HG02759 (cell line): Measurements from ENCODE around the gene CEMP1.

Experiments used
- ATAC-seq: cut with Tn5 transposase; IDR thresholded peaks from one replicate; pipeline ENCODE4 v1.9.1; 2021; ENCODE audit warnings: mild to moderate bottlenecking, moderate library complexity; ENCODE audit not compliant: unreplicated experiment

Gene CEMP1

GRCh38 chr16:2505695-2506094, 25.5 kb downstream of the CEMP1 start:
- no peak for ATAC-seq

GRCh38 chr16:2501946-2502895, 29.0 kb downstream of the CEMP1 start:
- ATAC-seq, result no peak

- ATAC-seq, result no peak
Observed at GRCh38 chr16:2500918-2501750, 30.1 kb downstream of the CEMP1 start.

GRCh38 chr16:2500430-2500917, 30.7 kb downstream of the CEMP1 start:
- no peak for ATAC-seq

GRCh38 chr16:2499890-2500429, 31.2 kb downstream of the CEMP1 start:
- ATAC-seq, result no peak

GRCh38 chr16:2499454-2499853, 31.8 kb downstream of the CEMP1 start:
- ATAC-seq, result no peak

GRCh38 chr16:2498531-2499253, 32.5 kb downstream of the CEMP1 start:
- no peak for ATAC-seq

- no peak for ATAC-seq
Observed at GRCh38 chr16:2497695-2498484, 33.3 kb downstream of the CEMP1 start.

GRCh38 chr16:2497116-2497630, 34.0 kb downstream of the CEMP1 start:
- ATAC-seq, result no peak

GRCh38 chr16:2496223-2497115, 34.7 kb downstream of the CEMP1 start:
- no peak for ATAC-seq

GRCh38 chr16:2495041-2495440, 36.2 kb downstream of the CEMP1 start:
- no peak for ATAC-seq

GRCh38 chr16:2494616-2495015, 36.6 kb downstream of the CEMP1 start:
- ATAC-seq, result no peak

- no peak for ATAC-seq
Observed at GRCh38 chr16:2493605-2494004, 37.6 kb downstream of the CEMP1 start.

- ATAC-seq, result no peak
Observed at GRCh38 chr16:2492292-2492691, 38.9 kb downstream of the CEMP1 start.

GRCh38 chr16:2490190-2491105, 40.8 kb downstream of the CEMP1 start:
- ATAC-seq, result no peak

GRCh38 chr16:2489581-2489980, 41.6 kb downstream of the CEMP1 start:
- no peak for ATAC-seq

- ATAC-seq, result no peak
Observed at GRCh38 chr16:2487903-2488531, 43.2 kb downstream of the CEMP1 start.
